H1 (cell line): ENCODE measurements around the gene SPOCD1. TPM values are rescaled to one million over a fixed set of nuclear protein-coding genes. Genes with fewer than 3 reads are reported as not detected.

Experiments
- ASH2L ChIP-seq: fragments of 200-600, 300-600 bp; sonication (generic); IDR thresholded peaks from one replicate; pipeline ENCODE4 v1.7.1; 2017; ENCODE audit warnings: low read length
- CBX5 ChIP-seq: fragments of 300-800, 300-1000 bp; sonication (generic); IDR thresholded peaks from 2 replicates; pipeline ENCODE4 v1.7.1; 2016; ENCODE audit warnings: antibody characterized with exemption, low read length, low read depth
- CBX8 ChIP-seq: fragments of 300-800, 300-1000 bp; sonication (generic); IDR thresholded peaks from 2 replicates; pipeline ENCODE4 v1.7.1; 2016; ENCODE audit warnings: low read depth, low read length, borderline replicate concordance
- CHD1 ChIP-seq: IDR thresholded peaks from 2 replicates; pipeline ENCODE4 v1.6.1; 2012; ENCODE audit warnings: low read depth, low read length, improper control_type of control experiment
- CREB1 ChIP-seq: IDR thresholded peaks from 2 replicates; pipeline ENCODE4 v1.6.1; 2012; ENCODE audit warnings: inconsistent platforms
- E2F6 ChIP-seq: IDR thresholded peaks from 2 replicates; pipeline ENCODE4 v1.6.1; 2012; ENCODE audit warnings: inconsistent platforms
- EP300 ChIP-seq, 2 experiments: IDR thresholded peaks; 1 replicate in 1 of 2; 2 replicates in 1 of 2; pipeline ENCODE4 v1.6.1; 2011 to 2012; ENCODE audit warnings: low read depth in 2 of 2, low read length in 2 of 2, mild to moderate bottlenecking in 2 of 2, borderline replicate concordance in 1 of 2, inconsistent platforms in 1 of 2, moderate library complexity in 1 of 2
- EZH2 ChIP-seq: fragments of 200-600 bp; sonication (generic); IDR thresholded peaks from 2 replicates; pipeline ENCODE4 v1.7.1; 2012; ENCODE audit warnings: low read depth, mild to moderate bottlenecking, moderate library complexity, low read length, inconsistent platforms; ENCODE audit not compliant: severe bottlenecking
- FOSL1 ChIP-seq: IDR thresholded peaks from 2 replicates; pipeline ENCODE4 v1.6.1; 2011; ENCODE audit warnings: mild to moderate bottlenecking, low read depth, low read length, moderate library complexity; ENCODE audit not compliant: insufficient read depth
- HDAC2 ChIP-seq, 2 experiments: fragments of 300-600 bp in 1 of 2; sonication (generic) in 1 of 2; IDR thresholded peaks; 2 replicates each; pipeline ENCODE4 v1.6.1; 2011 to 2012; ENCODE audit warnings: low read depth in 2 of 2, low read length in 2 of 2, mild to moderate bottlenecking in 2 of 2, moderate library complexity in 2 of 2, borderline replicate concordance in 1 of 2, inconsistent platforms in 1 of 2
- HDAC6 ChIP-seq: IDR thresholded peaks from one replicate; pipeline ENCODE4 v1.7.1; 2012; ENCODE audit warnings: low read depth, mild to moderate bottlenecking, inconsistent platforms, low read length, moderate library complexity
- KDM1A ChIP-seq: fragments of 200-600, 300-600 bp; sonication (generic); IDR thresholded peaks from 2 replicates; pipeline ENCODE4 v1.7.1; 2016; ENCODE audit warnings: mild to moderate bottlenecking, low read length, borderline replicate concordance
- KDM5A ChIP-seq: fragments of 200-600 bp; IDR thresholded peaks from 2 replicates; pipeline ENCODE4 v1.7.1; 2012; ENCODE audit warnings: mild to moderate bottlenecking, low read length, inconsistent platforms, mixed read lengths
- MAFK ChIP-seq: IDR thresholded peaks from 2 replicates; pipeline ENCODE4 v1.6.1; 2012; ENCODE audit warnings: low read depth, mild to moderate bottlenecking, improper control_type of control experiment, low read length
- POLR2A ChIP-seq, 2 experiments: IDR thresholded peaks; 1 replicate in 1 of 2; 2 replicates in 1 of 2; pipeline ENCODE4 v1.6.1; 2011; ENCODE audit warnings: low read depth in 2 of 2, low read length in 2 of 2, mild to moderate bottlenecking in 2 of 2; ENCODE audit errors: control extremely low read depth in 1 of 2
- POLR2AphosphoS5 ChIP-seq: IDR thresholded peaks from 2 replicates; pipeline ENCODE4 v1.6.1; 2011; ENCODE audit warnings: low read depth, low read length
- RXRA ChIP-seq: IDR thresholded peaks from 2 replicates; pipeline ENCODE4 v1.6.1; 2011; ENCODE audit warnings: low read depth, mild to moderate bottlenecking, low read length, moderate library complexity; ENCODE audit not compliant: insufficient read depth
- SIN3A ChIP-seq, 2 experiments: IDR thresholded peaks in 1 of 2; conservative IDR thresholded peaks in 1 of 2; 2 replicates each; pipeline ENCODE4 v1.6.1; 2011 to 2012; ENCODE audit warnings: low read length in 2 of 2, improper control_type of control experiment in 1 of 2, low read depth in 1 of 2, mild to moderate bottlenecking in 1 of 2
- SIRT6 ChIP-seq: IDR thresholded peaks from one replicate; pipeline ENCODE4 v1.7.1; 2012; ENCODE audit warnings: low read length, inconsistent platforms
- SP2 ChIP-seq: IDR thresholded peaks from 2 replicates; pipeline ENCODE4 v1.6.1; 2012; ENCODE audit warnings: mild to moderate bottlenecking, low read length, inconsistent platforms
- SP4 ChIP-seq: IDR thresholded peaks from 2 replicates; pipeline ENCODE4 v1.6.1; 2012; ENCODE audit warnings: low read length, inconsistent platforms
- TAF1 ChIP-seq: IDR thresholded peaks from 2 replicates; pipeline ENCODE4 v1.6.1; 2011; ENCODE audit warnings: mild to moderate bottlenecking, low read depth, low read length
- YY1 ChIP-seq: IDR thresholded peaks from 2 replicates; pipeline ENCODE4 v1.6.1; 2011; ENCODE audit warnings: low read depth, mild to moderate bottlenecking, low read length
- polyA plus RNA-seq, 7 experiments: library from polyadenylated mRNA; depleted of rRNA in 3 of 7; stranded (reverse) in 5 of 7; unstranded in 2 of 7; fragments of >200 nt in 5 of 7; fragments of 200-250 nt in 2 of 7; gene quantifications; 1 replicate in 5 of 7; 2 replicates in 1 of 7; 4 replicates in 1 of 7; pipeline versions ENCODE4 v1.2.1 to v1.2.3, GENCODE V29; 2011 to 2013; ENCODE audit warnings: missing spikeins in 2 of 7, mixed read lengths in 2 of 7
- total RNA-seq: library from RNA; stranded (reverse); fragmentation: NEBNext Ultra II Directional; extraction: Animal tissue kit (Norgen Biotek cat#: 25700); gene quantifications from 2 replicates; pipeline ENCODE4 v1.2.1, GENCODE V29; 2021
- TF ChIP-seq, protein P1 (sequence below): IDR thresholded peaks from 2 replicates; pipeline ENCODE4 v1.6.1; 2012; ENCODE audit warnings: inconsistent platforms

Gene SPOCD1
- total and polyA plus RNA-seq, 2 of the 8 experiments (the other 6 are each of a cell fraction or from before 2014, with no cell fraction given) = 1.8 to 2.9 TPM

- TF ChIP-seq HDAC2 (IDR thresholded peaks at IDR 0.05; ENCODE audit: borderline replicate concordance in 1 of 2, low read depth in 2 of 2, low read length in 2 of 2) = peak in 1 of 2 experiments; percentile 66; a peak in 1 of 4 replicates
- no peak for TF ChIP-seq MAFK
- TF ChIP-seq TAF1 = peak; percentile 37; the same call in 1 of the 2 replicates
- no peak for TF ChIP-seq HDAC6
- no peak for TF ChIP-seq KDM5A
- no peak for TF ChIP-seq CBX5
- TF ChIP-seq CBX8 = no peak
- TF ChIP-seq FOSL1 = no peak
- no peak for TF ChIP-seq POLR2AphosphoS5
- TF ChIP-seq SIN3A (conservative IDR thresholded peaks at IDR 0.05 in 1 of 2, IDR thresholded peaks at IDR 0.05 in 1 of 2; ENCODE audit: low read depth in 1 of 2, low read length in 2 of 2) = peak; percentile 22 to 90; a peak in 2 of 4 replicates
- TF ChIP-seq YY1 = no peak
- no peak for TF ChIP-seq CHD1
- TF ChIP-seq SP4 = 0 out of 2 replicates have a peak, but pooled peaks have one; percentile 80
- TF ChIP-seq, protein P1, sequence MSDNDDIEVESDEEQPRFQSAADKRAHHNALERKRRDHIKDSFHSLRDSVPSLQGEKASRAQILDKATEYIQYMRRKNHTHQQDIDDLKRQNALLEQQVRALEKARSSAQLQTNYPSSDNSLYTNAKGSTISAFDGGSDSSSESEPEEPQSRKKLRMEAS = peak; percentile 82
- peak in 1 of 2 experiments; percentile 54; a peak in 1 of 3 replicates for TF ChIP-seq EP300 (IDR thresholded peaks at IDR 0.05; ENCODE audit: borderline replicate concordance in 1 of 2, low read depth in 2 of 2, low read length in 2 of 2)
- TF ChIP-seq EZH2 = no peak
- no peak for TF ChIP-seq SP2
- peak; percentile 64; the same call in 1 of the 2 replicates for TF ChIP-seq CREB1
- no peak for TF ChIP-seq SIRT6
- no peak for TF ChIP-seq RXRA
- no peak for TF ChIP-seq KDM1A
- peak; percentile 57 for TF ChIP-seq ASH2L
- peak in 1 of 2 experiments; percentile 66; a peak in 2 of 3 replicates for TF ChIP-seq POLR2A (IDR thresholded peaks at IDR 0.05; ENCODE audit: control extremely low read depth in 1 of 2, low read depth in 2 of 2, low read length in 2 of 2)
- peak; percentile 39; the same call in 1 of the 2 replicates for TF ChIP-seq E2F6
Measured at GRCh38 chr1:31788138-31788824, 27.5 kb downstream of the SPOCD1 start (continued).
